ENCODE measurements around the gene GABPB1. TPM values are rescaled to one million over a fixed set of nuclear protein-coding genes. Genes with fewer than 3 reads are reported as not detected.

The GABPB1 gene
- total and polyA plus RNA-seq, 10 of the 15 experiments (the other 5 are each of a cell fraction or from before 2014, with no cell fraction given), result 13.9 to 48.2 (median 39.8) TPM

- ChIA-PET RAD21 (ENCODE audit: unreplicated experiment) (interaction anchor here (0.6 kb wide), 1 partner anchor 710 kb away, joined by 3 read pairs; no protein-coding TSS in a partner anchor), POLR2A (interaction anchor here (0.7 kb wide), 1 partner anchor 1138 kb away, joined by 9 read pairs; no protein-coding TSS in a partner anchor), SMC1A (ENCODE audit: uncharacterized antibody, unreplicated experiment) (no interaction called here), CTCF (interaction anchor here (1.7 kb wide), 1 partner anchor 13 kb away, joined by 4 read pairs; no protein-coding TSS in a partner anchor)
- intact Hi-C loops (cut with micrococcal nuclease; ENCODE audit: unreplicated experiment) (no loop called here), in situ Hi-C loops (cut with MboI) (no loop called here)
- no peak overlapping the region for H3K27ac ChIP-seq (ENCODE audit: control insufficient read depth, insufficient read depth)
- H3K27me3 ChIP-seq (replicated peaks in 1 of 2; ENCODE audit: control insufficient read depth in 2 of 2, insufficient read depth in 2 of 2, low read length in 1 of 2), result no peaks in the 10 kb centered on the region
- H3K4me2 ChIP-seq (ENCODE audit: control insufficient read depth, insufficient read depth), result peak overlapping the region; percentile 7; the same call in 1 of the 2 replicates
- ATAC-seq, result peak; percentile 82
- H3K4me1 ChIP-seq (ENCODE audit: control insufficient read depth, insufficient read depth, low read length), result peaks cover 4% of the 10 kb centered on the region
- 100% methylated on average over 1 of the region's 1 CpG for WGBS (ENCODE audit: insufficient coverage, insufficient replicate concordance, low lambda C conversion rate, missing lambda C conversion rate)
- no TSS peak for BruUV-seq (replicated peaks)
- H3K4me3 ChIP-seq, result no peak overlapping the region
- no peak overlapping the region for H3K9ac ChIP-seq (ENCODE audit: control insufficient read depth, insufficient read depth, low read length)
- peaks cover 0 to 15% of the 10 kb centered on the region in 2 experiments; a peak in 3 of 4 replicates for H3K36me3 ChIP-seq (ENCODE audit: control insufficient read depth in 2 of 2, insufficient read depth in 2 of 2, low read length in 1 of 2)
- H4K20me1 ChIP-seq (ENCODE audit: control insufficient read depth, insufficient read depth), result no peaks in the 10 kb centered on the region
- H3K9me3 ChIP-seq (replicated peaks; ENCODE audit: control insufficient read depth, insufficient read depth, low read length), result peaks cover 1% of the 10 kb centered on the region; the same call in 2 of the 3 replicates
- no peaks in the 10 kb centered on the region for H3K79me2 ChIP-seq (ENCODE audit: control insufficient read depth, insufficient read depth, low read length)
- FAIRE-seq, result no peak
- H2AFZ ChIP-seq (ENCODE audit: control insufficient read depth, low read depth, low read length), result no peak overlapping the region
- no peak for DNase-seq (ENCODE audit: low read depth, low spot score)
- 0 out of 2 replicates have a peak, but pooled peaks have one; percentile 25 for TF ChIP-seq ATF7 (IDR thresholded peaks at IDR 0.05; ENCODE audit: low read depth)
- no peak; a peak in 1 of 4 replicates for TF ChIP-seq IKZF2 (IDR thresholded peaks at IDR 0.05)
- no peak for TF ChIP-seq RAD21 (IDR thresholded peaks at IDR 0.05; ENCODE audit: insufficient read depth, low read depth, low read length)
- no peak for TF ChIP-seq TAF1 (IDR thresholded peaks at IDR 0.05; ENCODE audit: borderline replicate concordance, low read depth, low read length)
- no peak for TF ChIP-seq MYC (IDR thresholded peaks at IDR 0.05; ENCODE audit: insufficient read depth, insufficient read length, insufficient replicate concordance, low read length, severe bottlenecking)
- peak; percentile 62 for TF ChIP-seq ZNF384 (IDR thresholded peaks at IDR 0.05; ENCODE audit: borderline replicate concordance, low read depth, low read length)
- TF ChIP-seq PML (IDR thresholded peaks at IDR 0.05; ENCODE audit: low read length), result no peak
- no peak for TF ChIP-seq ZNF274 (IDR thresholded peaks at IDR 0.05; ENCODE audit: insufficient read depth, insufficient read length)
- TF ChIP-seq EED (IDR thresholded peaks at IDR 0.05; ENCODE audit: low read depth), result no peak
- no peak for TF ChIP-seq MEF2B (IDR thresholded peaks at IDR 0.05; ENCODE audit: partially characterized antibody, poor library complexity, severe bottlenecking)
- TF ChIP-seq ZNF24 (IDR thresholded peaks at IDR 0.05), result no peak
- TF ChIP-seq SKIL (IDR thresholded peaks at IDR 0.05; ENCODE audit: low read depth, poor library complexity, severe bottlenecking), result no peak
- TF ChIP-seq MTA2 (IDR thresholded peaks at IDR 0.05; ENCODE audit: low read depth), result peak; percentile 81
- TF ChIP-seq PAX5 (IDR thresholded peaks at IDR 0.05; ENCODE audit: borderline replicate concordance, low read depth, low read length), result no peak
- TF ChIP-seq USF2 (IDR thresholded peaks at IDR 0.05; ENCODE audit: borderline replicate concordance, low read depth, low read length), result no peak
- TF ChIP-seq USF1 (IDR thresholded peaks at IDR 0.05; ENCODE audit: borderline replicate concordance, extremely low read length, insufficient read depth, low read depth, low read length), result no peak
- no peak for TF ChIP-seq TBL1XR1 (IDR thresholded peaks at IDR 0.05; ENCODE audit: low read depth, low read length)
- TF ChIP-seq KLF5 (IDR thresholded peaks at IDR 0.05; ENCODE audit: partially characterized antibody), result no peak
- no peak for TF ChIP-seq ZBTB33 (IDR thresholded peaks at IDR 0.05)
- TF ChIP-seq WRNIP1 (IDR thresholded peaks at IDR 0.05; ENCODE audit: borderline replicate concordance, low read depth, low read length), result no peak
Measured at GRCh38 chr15:50302581-50302980, 52.4 kb downstream of the GABPB1 start.

Measured in GM12878 (cell line).